ENCODE measurements around the gene GSC2.

GSC2 gene

DNA sequence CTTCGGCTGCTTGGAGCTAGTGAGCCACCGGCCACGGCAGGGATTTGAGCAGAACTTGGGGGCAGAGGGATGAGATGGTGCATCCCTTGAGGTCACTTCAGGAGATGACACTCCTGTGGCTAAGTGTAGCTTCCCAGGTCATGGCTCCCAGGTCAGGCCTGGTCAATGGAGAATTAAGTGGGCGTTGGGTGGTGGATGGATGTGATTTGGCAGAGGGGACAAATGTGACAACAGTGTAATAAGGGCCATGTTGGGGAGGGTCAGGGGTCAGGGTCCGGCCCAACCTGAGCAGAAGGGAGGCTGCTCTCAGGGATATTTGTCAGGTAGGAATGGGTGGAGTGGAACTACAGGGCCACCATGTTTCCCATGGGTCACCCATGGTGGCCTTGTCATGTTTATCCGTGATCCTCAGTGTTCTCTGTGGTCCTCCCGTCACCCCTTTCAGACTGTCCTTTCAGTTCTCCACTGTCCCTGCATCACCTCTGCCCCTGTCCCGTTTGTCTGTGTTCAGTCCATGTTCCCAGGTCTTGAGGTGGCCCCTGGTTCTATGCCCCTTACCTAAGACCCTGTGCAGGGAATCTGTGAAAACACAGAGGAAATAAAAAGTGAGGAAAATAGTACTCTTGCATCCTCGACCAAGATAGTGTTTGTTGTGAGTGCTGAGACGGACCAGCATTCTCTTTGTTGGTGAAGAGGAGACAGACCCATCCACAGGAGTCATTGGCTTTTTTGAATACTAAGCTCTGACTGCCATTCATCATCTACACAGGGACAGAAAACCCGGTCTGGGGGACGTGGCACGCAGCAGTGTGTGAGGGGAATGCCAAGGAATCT lies 22.3 kb upstream of the GSC2 start:
- TF ChIP-seq CTCF (conservative IDR thresholded peaks at IDR 0.05; ENCODE audit: low read depth, low read length): no peak
- H3K4me3 ChIP-seq (ENCODE audit: low read length): peak overlapping the region; percentile 67
- no peak for DNase-seq (ENCODE audit: low read depth)

DNA sequence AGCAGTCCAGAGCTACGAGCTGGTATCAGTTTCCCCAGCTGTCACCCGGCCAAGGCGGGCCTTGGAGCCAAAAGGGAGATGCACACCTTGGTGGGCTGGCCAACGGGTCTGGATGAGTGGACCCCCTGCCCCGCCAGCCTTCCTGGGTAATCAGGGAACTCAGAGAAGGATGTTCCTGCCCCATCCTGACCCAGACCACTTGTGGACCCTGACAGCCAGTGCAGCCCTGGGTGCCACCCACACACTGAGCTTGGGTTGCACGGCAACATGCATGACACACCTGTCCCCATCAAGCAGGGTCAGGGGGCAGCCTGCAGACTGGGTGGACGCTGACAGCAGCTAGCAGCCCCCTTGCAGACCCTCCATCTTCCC lies 19.8 kb upstream of the GSC2 start:
- DNase-seq (ENCODE audit: low read depth): no peak
- no peak for TF ChIP-seq CTCF (conservative IDR thresholded peaks at IDR 0.05; ENCODE audit: low read depth, low read length)
- peak overlapping the region; percentile 36 for H3K4me3 ChIP-seq (ENCODE audit: low read length)

- peak; percentile 62 for DNase-seq (ENCODE audit: low read depth)
- TF ChIP-seq CTCF (conservative IDR thresholded peaks at IDR 0.05; ENCODE audit: low read depth, low read length): no peak
- H3K4me3 ChIP-seq (ENCODE audit: low read length): peak overlapping the region; percentile 36
Observed at GRCh38 chr22:19169002-19169946, 19.2 kb upstream of the GSC2 start.

DNA sequence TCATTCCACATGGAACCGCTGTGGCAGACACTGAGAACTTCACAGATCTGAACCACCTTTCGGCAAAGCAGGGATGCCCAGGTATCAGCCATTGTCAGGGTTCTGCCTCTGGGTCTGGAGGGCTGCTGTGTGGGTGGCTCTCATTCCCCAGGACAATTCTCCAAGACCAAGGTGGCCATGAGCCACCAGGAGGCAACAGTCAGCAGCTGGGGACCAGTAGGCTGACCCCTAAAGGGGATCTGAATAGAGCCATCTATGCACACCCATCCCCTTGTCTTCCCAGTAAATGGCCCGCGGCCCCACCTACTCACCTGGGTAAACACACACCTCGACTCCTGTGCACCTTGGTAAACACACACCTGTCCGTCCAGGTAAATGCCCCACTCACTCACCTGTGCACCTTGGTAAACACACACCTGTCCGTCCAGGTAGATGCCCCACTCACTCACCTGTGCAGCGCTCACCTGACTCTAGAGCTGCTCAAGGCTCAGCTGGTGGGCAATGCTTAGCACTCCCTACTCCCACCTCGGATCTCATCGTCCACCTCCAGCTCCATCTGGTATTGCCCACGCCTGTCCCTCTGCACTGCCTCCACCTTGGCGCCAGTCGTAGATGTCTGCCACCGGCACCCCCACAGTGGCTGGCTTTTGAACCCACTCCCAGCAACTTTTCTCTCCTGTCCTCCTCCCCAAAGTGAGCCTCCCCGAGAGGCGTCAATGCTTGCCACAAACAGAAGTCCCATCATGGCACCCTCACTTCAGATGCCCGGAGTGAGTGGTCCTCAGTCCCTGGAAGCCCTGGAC lies 18.2 kb upstream of the GSC2 start:
- peak; percentile 24 for TF ChIP-seq CTCF (conservative IDR thresholded peaks at IDR 0.05; ENCODE audit: low read depth, low read length)
- DNase-seq (ENCODE audit: low read depth): no peak
- no peak overlapping the region for H3K4me3 ChIP-seq (ENCODE audit: low read length)

DNA sequence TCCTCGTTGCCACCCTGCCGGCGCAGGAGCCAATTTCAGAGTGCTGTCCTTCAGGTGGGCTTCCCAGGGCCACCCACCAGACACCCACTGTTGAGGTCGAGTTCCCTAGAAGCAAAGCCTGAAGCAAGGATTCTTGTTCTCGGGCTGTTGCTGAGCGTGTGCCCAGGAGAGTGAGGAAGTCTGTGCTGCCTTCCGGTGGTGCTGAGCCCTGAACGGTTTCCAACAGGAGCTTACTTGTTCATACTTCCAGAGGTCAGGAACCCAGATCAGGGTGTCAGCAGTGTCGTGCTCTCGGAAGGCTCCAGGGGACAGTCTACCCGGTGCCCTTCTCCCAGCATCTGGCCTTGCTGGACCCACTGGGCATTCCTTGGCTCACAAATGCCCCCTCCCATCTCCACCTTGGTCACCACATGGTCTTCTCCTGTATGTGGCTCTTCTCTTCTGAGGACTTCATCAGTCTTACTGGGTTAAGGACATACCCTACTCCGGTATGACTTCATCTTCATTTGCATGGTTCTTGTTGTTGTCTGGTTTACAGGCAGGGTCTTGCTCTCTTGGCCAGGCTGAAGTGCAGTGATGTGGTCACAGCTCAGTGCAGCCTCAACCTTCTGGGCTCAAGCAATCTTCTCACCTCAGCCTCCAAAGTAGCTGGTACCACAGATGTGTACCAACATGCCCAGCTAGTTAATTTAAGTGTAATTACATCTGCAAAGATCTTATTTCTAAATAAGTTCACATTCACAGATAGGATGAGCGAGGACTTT lies 17.2 kb upstream of the GSC2 start:
- TF ChIP-seq CTCF (conservative IDR thresholded peaks at IDR 0.05; ENCODE audit: low read depth, low read length): no peak
- no peak for DNase-seq (ENCODE audit: low read depth)
- no peak overlapping the region for H3K4me3 ChIP-seq (ENCODE audit: low read length)

- TF ChIP-seq CTCF (conservative IDR thresholded peaks at IDR 0.05; ENCODE audit: low read depth, low read length): no peak
- DNase-seq (ENCODE audit: low read depth): no peak
- no peak overlapping the region for H3K4me3 ChIP-seq (ENCODE audit: low read length)
Observed at GRCh38 chr22:19166421-19166820, 16.3 kb upstream of the GSC2 start.
